Breast epithelium (tissue), 4 donors: Measurements from ENCODE around the gene ZBTB34. TPM values are rescaled to one million over a fixed set of nuclear protein-coding genes. Genes with fewer than 3 reads are reported as not detected.

Source experiments
- DNase-seq, 2 donors: peaks; one replicate each; pipeline ENCODE4 v3.0.0-alpha.2; 2019; ENCODE audit warnings: low spot score in 2 of 2
- H3K27ac ChIP-seq, 2 donors: fragments of 200-600 bp; sonication (generic) in 1 of 2; one replicate each; pipeline ENCODE4 v1.5.1; 2016 to 2019; ENCODE audit warnings: mild to moderate bottlenecking in 1 of 2
- H3K27me3 ChIP-seq, 2 donors: fragments of 200-600 bp; sonication (generic) in 1 of 2; one replicate each; pipeline versions ENCODE4 v1.5.1 to v1.6.0; 2017 to 2019; ENCODE audit warnings: control low read depth in 1 of 2, mild to moderate bottlenecking in 1 of 2
- H3K36me3 ChIP-seq: fragments of 200-600 bp; one replicate; pipeline ENCODE4 v1.5.1; 2019
- H3K4me1 ChIP-seq, 2 donors: fragments of 200-600 bp; sonication (generic); one replicate each; pipeline ENCODE4 v1.5.1; 2016 to 2019; ENCODE audit warnings: control low read depth in 1 of 2
- H3K4me3 ChIP-seq, 3 donors: fragments of 200-600 bp; sonication (generic); 1 replicate in 2 of 3; 2 replicates in 1 of 3; pipeline ENCODE4 v1.5.1; 2016 to 2019; ENCODE audit warnings: mild to moderate bottlenecking in 3 of 3, moderate library complexity in 2 of 3
- H3K9me3 ChIP-seq, 2 donors: fragments of 200-600 bp; sonication (generic) in 1 of 2; one replicate each; pipeline ENCODE4 v1.5.1; 2016 to 2019; ENCODE audit warnings: control low read depth in 1 of 2
- POLR2A ChIP-seq: fragments of 450-650 bp; IDR thresholded peaks from one replicate; pipeline ENCODE4 v1.6.1; 2016; ENCODE audit warnings: antibody characterized with exemption, mild to moderate bottlenecking, moderate library complexity
- POLR2AphosphoS5 ChIP-seq, 3 donors: sonication (generic); formaldehyde crosslinking; IDR thresholded peaks; one replicate each; pipeline ENCODE4 v1.6.1; 2017; ENCODE audit warnings: antibody characterized with exemption in 3 of 3
- intact Hi-C: fragments of 100-400 bp; cut with DNase I; formaldehyde crosslinking; loops from one replicate; pipeline ENCODE4 v1.15.1; 2023; ENCODE audit warnings: low total_unique reads
- total RNA-seq, 3 donors: library from RNA; depleted of rRNA; stranded (reverse); fragments of >200 nt; gene quantifications; one replicate each; pipeline ENCODE4 v1.1.0, GENCODE V29; 2016
- TF ChIP-seq, protein P1 (sequence below), 3 donors: fragments of 450-650 bp; IDR thresholded peaks; one replicate each; pipeline ENCODE4 v1.5.1; 2016 to 2017; ENCODE audit warnings: antibody characterized with exemption in 3 of 3, mild to moderate bottlenecking in 3 of 3, moderate library complexity in 3 of 3

ZBTB34 gene
- total RNA-seq, 3 donors from 2014 or later, result 9.2 to 13.9 (median 12.2) TPM

DNA sequence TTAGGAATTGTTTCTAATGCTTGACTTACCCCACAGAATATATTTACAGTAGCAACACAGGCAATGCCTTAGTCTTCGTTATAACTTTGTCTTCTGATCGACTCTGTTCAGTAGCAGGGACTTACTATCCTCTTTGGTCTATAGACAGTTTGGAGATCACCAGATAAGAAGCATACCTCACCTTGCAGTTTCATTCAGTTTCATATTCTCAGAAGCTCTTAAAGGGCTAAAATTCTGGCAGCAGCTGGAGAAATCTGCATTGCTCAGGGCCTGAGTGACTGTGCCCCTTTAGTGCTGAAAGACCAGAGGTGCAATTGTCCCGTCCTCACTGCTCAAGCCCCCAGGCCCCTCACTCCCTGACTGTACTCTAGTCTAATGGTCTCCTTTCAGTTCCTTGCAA, 29.6 kb upstream of the ZBTB34 start:
- TF ChIP-seq POLR2AphosphoS5 (IDR thresholded peaks at IDR 0.05) (no peak), POLR2A (no peak)
- TF ChIP-seq, protein P1, sequence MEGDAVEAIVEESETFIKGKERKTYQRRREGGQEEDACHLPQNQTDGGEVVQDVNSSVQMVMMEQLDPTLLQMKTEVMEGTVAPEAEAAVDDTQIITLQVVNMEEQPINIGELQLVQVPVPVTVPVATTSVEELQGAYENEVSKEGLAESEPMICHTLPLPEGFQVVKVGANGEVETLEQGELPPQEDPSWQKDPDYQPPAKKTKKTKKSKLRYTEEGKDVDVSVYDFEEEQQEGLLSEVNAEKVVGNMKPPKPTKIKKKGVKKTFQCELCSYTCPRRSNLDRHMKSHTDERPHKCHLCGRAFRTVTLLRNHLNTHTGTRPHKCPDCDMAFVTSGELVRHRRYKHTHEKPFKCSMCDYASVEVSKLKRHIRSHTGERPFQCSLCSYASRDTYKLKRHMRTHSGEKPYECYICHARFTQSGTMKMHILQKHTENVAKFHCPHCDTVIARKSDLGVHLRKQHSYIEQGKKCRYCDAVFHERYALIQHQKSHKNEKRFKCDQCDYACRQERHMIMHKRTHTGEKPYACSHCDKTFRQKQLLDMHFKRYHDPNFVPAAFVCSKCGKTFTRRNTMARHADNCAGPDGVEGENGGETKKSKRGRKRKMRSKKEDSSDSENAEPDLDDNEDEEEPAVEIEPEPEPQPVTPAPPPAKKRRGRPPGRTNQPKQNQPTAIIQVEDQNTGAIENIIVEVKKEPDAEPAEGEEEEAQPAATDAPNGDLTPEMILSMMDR (IDR thresholded peaks at IDR 0.05), result no peak
- no peaks in the 10 kb centered on the region for H3K4me1 ChIP-seq
- H3K4me3 ChIP-seq, result no peak overlapping the region
- H3K9me3 ChIP-seq, result no peaks in the 10 kb centered on the region
- no peak for DNase-seq
- intact Hi-C loops, result no loop called here
- no peaks in the 10 kb centered on the region for H3K36me3 ChIP-seq
- no peak overlapping the region for H3K27ac ChIP-seq
- no peaks in the 10 kb centered on the region for H3K27me3 ChIP-seq

DNA sequence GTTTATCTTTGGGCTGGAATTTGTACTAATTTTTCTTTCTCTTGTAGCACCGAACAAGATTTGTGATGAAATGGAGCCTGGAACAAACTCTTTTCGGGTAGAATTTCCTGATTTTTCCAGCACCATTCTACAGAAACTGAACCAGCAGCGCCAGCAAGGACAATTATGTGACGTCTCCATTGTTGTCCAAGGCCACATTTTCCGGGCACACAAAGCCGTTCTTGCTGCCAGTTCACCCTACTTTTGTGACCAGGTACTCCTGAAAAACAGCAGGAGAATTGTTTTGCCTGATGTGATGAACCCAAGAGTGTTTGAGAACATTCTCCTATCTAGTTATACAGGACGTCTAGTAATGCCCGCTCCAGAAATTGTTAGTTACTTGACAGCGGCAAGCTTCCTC, 28.0 kb upstream of the ZBTB34 start:
- Histone ChIP-seq H3K4me3 (no peak overlapping the region), H3K36me3 (no peaks in the 10 kb centered on the region), H3K9me3 (no peaks in the 10 kb centered on the region), H3K4me1 (no peaks in the 10 kb centered on the region), H3K27ac (no peak overlapping the region), H3K27me3 (no peaks in the 10 kb centered on the region)
- no peak for TF ChIP-seq POLR2AphosphoS5 (IDR thresholded peaks at IDR 0.05)
- DNase-seq, result no peak
- intact Hi-C loops, result no loop called here

DNA sequence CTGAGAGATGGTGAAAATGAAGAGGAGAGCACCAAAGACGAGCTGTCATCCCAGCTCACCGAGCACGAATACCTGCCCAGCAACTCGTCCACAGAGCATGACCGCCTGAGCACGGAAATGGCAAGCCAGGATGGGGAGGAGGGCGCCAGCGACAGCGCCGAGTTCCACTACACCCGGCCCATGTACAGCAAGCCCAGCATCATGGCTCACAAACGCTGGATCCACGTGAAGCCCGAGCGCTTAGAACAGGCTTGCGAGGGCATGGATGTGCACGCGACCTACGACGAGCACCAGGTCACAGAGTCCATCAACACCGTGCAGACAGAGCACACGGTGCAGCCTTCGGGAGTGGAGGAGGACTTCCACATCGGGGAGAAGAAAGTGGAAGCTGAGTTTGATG, 27.4 kb upstream of the ZBTB34 start:
- Histone ChIP-seq H3K4me1 (no peaks in the 10 kb centered on the region), H3K9me3 (no peaks in the 10 kb centered on the region), H3K4me3 (no peak overlapping the region), H3K27me3 (no peaks in the 10 kb centered on the region), H3K36me3 (no peaks in the 10 kb centered on the region), H3K27ac (no peak overlapping the region)
- TF ChIP-seq POLR2A, result no peak
- DNase-seq, result no peak
- intact Hi-C loops, result no loop called here

GRCh38 chr9:126833710-126834345, 26.6 kb upstream of the ZBTB34 start:
- intact Hi-C loops, result no loop called here
- no peaks in the 10 kb centered on the region for H3K36me3 ChIP-seq
- DNase-seq, result no peak
- H3K4me3 ChIP-seq, result no peak overlapping the region
- H3K27ac ChIP-seq, result no peak overlapping the region
- TF ChIP-seq, protein P1 (IDR thresholded peaks at IDR 0.05), result no peak
- TF ChIP-seq POLR2AphosphoS5 (IDR thresholded peaks at IDR 0.05) (no peak), POLR2A (no peak)
- H3K4me1 ChIP-seq, result no peaks in the 10 kb centered on the region
- H3K27me3 ChIP-seq, result no peaks in the 10 kb centered on the region
- H3K9me3 ChIP-seq, result no peaks in the 10 kb centered on the region

GRCh38 chr9:126834672-126835071, 25.8 kb upstream of the ZBTB34 start:
- no peak for TF ChIP-seq POLR2AphosphoS5 (IDR thresholded peaks at IDR 0.05)
- no peak for TF ChIP-seq POLR2A
- TF ChIP-seq, protein P1 (IDR thresholded peaks at IDR 0.05), result no peak
- H3K4me1 ChIP-seq, result no peaks in the 10 kb centered on the region
- H3K9me3 ChIP-seq, result no peaks in the 10 kb centered on the region
- DNase-seq, result no peak
- no peak overlapping the region for H3K4me3 ChIP-seq
- intact Hi-C loops, result no loop called here
- no peaks in the 10 kb centered on the region for H3K36me3 ChIP-seq
- H3K27ac ChIP-seq, result no peak overlapping the region
- no peaks in the 10 kb centered on the region for H3K27me3 ChIP-seq

GRCh38 chr9:126836216-126836615, 24.2 kb upstream of the ZBTB34 start:
- intact Hi-C loops, result no loop called here

More at GRCh38 chr9:126836216-126836615, 24.2 kb upstream of the ZBTB34 start:
- Histone ChIP-seq H3K27ac (no peak overlapping the region), H3K36me3 (no peaks in the 10 kb centered on the region), H3K9me3 (no peaks in the 10 kb centered on the region), H3K4me1 (no peaks in the 10 kb centered on the region), H3K4me3 (no peak overlapping the region), H3K27me3 (no peaks in the 10 kb centered on the region)
- TF ChIP-seq POLR2A (no peak), POLR2AphosphoS5 (IDR thresholded peaks at IDR 0.05) (no peak)
- TF ChIP-seq, protein P1 (IDR thresholded peaks at IDR 0.05), result no peak
- DNase-seq, result no peak
